Kasumi-1 (cell line): ENCODE measurements around the gene ZNF394.

Experiments
- DNase-seq, 2 experiments: peaks; one replicate each; lab custom pipeline; 2025; lab: John Stamatoyannopoulos, UW

Gene ZNF394

GRCh38 chr7:99493823-99494222 is 6.3 kb downstream of the ZNF394 start:
- no peak for DNase-seq

GRCh38 chr7:99490878-99491277 is 9.2 kb downstream of the ZNF394 start:
- no peak for DNase-seq

GRCh38 chr7:99489235-99489634 is 10.8 kb downstream of the ZNF394 start:
- peak; percentile 17 to 42 for DNase-seq

GRCh38 chr7:99485094-99485493 is 15.0 kb downstream of the ZNF394 start:
- no peak for DNase-seq

GRCh38 chr7:99478464-99479440 is 21.3 kb downstream of the ZNF394 start:
- DNase-seq, result no peak

GRCh38 chr7:99476107-99476506 is 24.0 kb downstream of the ZNF394 start:
- DNase-seq, result no peak

GRCh38 chr7:99473315-99473596 is 26.8 kb downstream of the ZNF394 start:
- DNase-seq, result peak; percentile 88 to 93

- peak; percentile 95 to 96 for DNase-seq
These were observed 27.3 kb downstream of the ZNF394 start, which contains the start of gene ZNF789 for GRCh38 chr7:99472561-99473314. TSS of gene ZNF789 (plus strand) at chr7:99472890. CDS start at chr7:99476457, 3,567 bp downstream.

- no peak for DNase-seq
These were observed 30.6 kb downstream of the ZNF394 start for GRCh38 chr7:99469381-99470065.

GRCh38 chr7:99468336-99468918 is 31.7 kb downstream of the ZNF394 start:
- no peak for DNase-seq

GRCh38 chr7:99465421-99465768 is 34.7 kb downstream of the ZNF394 start:
- no peak for DNase-seq

- peak; percentile 17 to 39 for DNase-seq
These were observed 38.9 kb downstream of the ZNF394 start for GRCh38 chr7:99461221-99461620.

GRCh38 chr7:99460651-99461050 is 39.4 kb downstream of the ZNF394 start:
- DNase-seq, result no peak

- DNase-seq, result peak; percentile 59 to 60
These were observed 41.0 kb downstream of the ZNF394 start for GRCh38 chr7:99459087-99459486.

- no peak for DNase-seq
These were observed 42.2 kb downstream of the ZNF394 start for GRCh38 chr7:99457650-99458493.

- no peak for DNase-seq
These were observed 42.9 kb downstream of the ZNF394 start for GRCh38 chr7:99457050-99457649.

GRCh38 chr7:99456288-99456687 is 43.8 kb downstream of the ZNF394 start:
- DNase-seq, result no peak

GRCh38 chr7:99455874-99456273 is 44.2 kb downstream of the ZNF394 start:
- no peak for DNase-seq

- no peak for DNase-seq
These were observed 47.0 kb downstream of the ZNF394 start for GRCh38 chr7:99453105-99453504.

- DNase-seq, result no peak
These were observed 47.5 kb downstream of the ZNF394 start for GRCh38 chr7:99452541-99452940.

- DNase-seq, result no peak
These were observed 48.1 kb downstream of the ZNF394 start for GRCh38 chr7:99451936-99452335.
